Spleen (tissue), 11 donors: Measurements from ENCODE around the gene SORCS2. TPM values are rescaled to one million over a fixed set of nuclear protein-coding genes. Genes with fewer than 3 reads are reported as not detected.

Experiments
- DNase-seq: peaks from one replicate; pipeline ENCODE4 v3.0.0-alpha.2; 2020
- H3K27ac ChIP-seq, 8 donors: fragments of 200-600 bp; sonication (generic) in 7 of 8; 1 replicate in 4 of 8; 2 replicates in 4 of 8; pipeline versions ENCODE4 v1.5.0 to v1.8.0; 2016 to 2021; ENCODE audit warnings: inconsistent platforms in 4 of 8, mild to moderate bottlenecking in 4 of 8, moderate library complexity in 1 of 8
- H3K27me3 ChIP-seq, 7 donors: fragments of 200-600 bp; sonication (generic) in 6 of 7; replicated peaks in 1 of 7; 1 replicate in 4 of 7; 2 replicates in 3 of 7; pipeline versions ENCODE4 v1.5.0 to v1.8.0; 2016 to 2021; ENCODE audit warnings: inconsistent platforms in 3 of 7, mild to moderate bottlenecking in 1 of 7
- H3K36me3 ChIP-seq, 6 donors: fragments of 200-600 bp; sonication (generic) in 5 of 6; 1 replicate in 4 of 6; 2 replicates in 2 of 6; pipeline versions ENCODE4 v1.5.0 to v1.8.0; 2016 to 2021; ENCODE audit warnings: inconsistent platforms in 2 of 6
- H3K4me1 ChIP-seq, 6 donors: fragments of 200-600 bp; sonication (generic) in 5 of 6; 1 replicate in 3 of 6; 2 replicates in 3 of 6; pipeline versions ENCODE4 v1.5.0 to v1.8.0; 2016 to 2021; ENCODE audit warnings: inconsistent platforms in 3 of 6
- H3K4me3 ChIP-seq, 8 donors: fragments of 200-600 bp; sonication (generic) in 7 of 8; 1 replicate in 4 of 8; 2 replicates in 4 of 8; pipeline versions ENCODE4 v1.5.0 to v1.8.0; 2016 to 2021; ENCODE audit warnings: inconsistent platforms in 4 of 8, mild to moderate bottlenecking in 4 of 8, moderate library complexity in 2 of 8
- H3K9me3 ChIP-seq, 8 donors: fragments of 200-600 bp; sonication (generic) in 7 of 8; 1 replicate in 4 of 8; 2 replicates in 4 of 8; pipeline versions ENCODE4 v1.5.0 to v1.8.0; 2016 to 2021; ENCODE audit warnings: inconsistent platforms in 4 of 8
- CTCF ChIP-seq, 11 experiments: fragments of 200-600 bp in 7 of 11; fragments of 450-650 bp in 4 of 11; sonication (generic) in 4 of 11; IDR thresholded peaks in 8 of 11; conservative IDR thresholded peaks in 3 of 11; 1 replicate in 7 of 11; 2 replicates in 4 of 11; pipeline versions ENCODE4 v1.4.0 to v1.8.0; 2016 to 2021; ENCODE audit warnings: antibody characterized with exemption in 11 of 11, inconsistent platforms in 4 of 11, mild to moderate bottlenecking in 1 of 11
- POLR2A ChIP-seq, 3 donors: fragments of 450-650 bp; IDR thresholded peaks; one replicate each; pipeline ENCODE4 v1.5.1; 2017; ENCODE audit warnings: antibody characterized with exemption in 3 of 3, mild to moderate bottlenecking in 1 of 3
- POLR2AphosphoS5 ChIP-seq, 3 donors: sonication (generic); formaldehyde crosslinking; IDR thresholded peaks; one replicate each; pipeline ENCODE4 v1.5.1; 2017; ENCODE audit warnings: antibody characterized with exemption in 3 of 3
- WGBS, 5 donors: extraction: QIAGEN DNeasy Blood & Tissue Kit in 3 of 5; methylation state at CpG; one replicate each; pipeline versions ENCODE4 v1.1.5 to v1.1.7; 2013 to 2018; 5-methylcytosine and 5-hydroxymethylcytosine counted together
- intact Hi-C: fragments of 100-400 bp; cut with DNase I; formaldehyde crosslinking; loops from one replicate; pipeline ENCODE4 v1.15.0; 2023; ENCODE audit warnings: low total_unique reads
- polyA plus RNA-seq, 3 donors: library from polyadenylated mRNA; stranded (reverse); fragments of 200-250 nt; gene quantifications; one replicate each; pipeline ENCODE4 v1.2.1, GENCODE V29; 2013
- total RNA-seq, 7 donors: library from RNA; depleted of rRNA in 3 of 7; stranded (reverse); fragments of >200 nt in 3 of 7; fragmentation: NEBNext Ultra II Directional in 4 of 7; extraction: Animal tissue kit (Norgen Biotek cat#: 25700) in 4 of 7; gene quantifications; one replicate each; pipeline versions ENCODE4 v1.1.0 to v1.2.1, GENCODE V29; 2016 to 2021
- donor health status: healthy with polysubstance abuse.
- donor health status: DM: no; HTN: no; CAD: no; lungs with moderate emphysema.
- donor health status: DM: no; HTN: no; CAD: no.
- donor health status: Bipolar disorder and iron deficiency.
- donor health status: healthy.
- donor health status: DM: no; HTN: no; CAD: no.
- donor health status: DM: yes; HTN: yes; CAD: no.

The SORCS2 gene
- total and polyA plus RNA-seq, 10 donors = 0.33 to 1.6 (median 0.60) TPM

- WGBS, 5 donors = 81 to 88% (median 85%) methylated on average over 10 of the region's 10 CpGs
- intact Hi-C loops = no loop called here
- no peaks in the 10 kb centered on the region for H3K36me3 ChIP-seq
- no peak overlapping the region for H3K27ac ChIP-seq
- H3K27me3 ChIP-seq = peaks cover 0 to 60% (median 0%) of the 10 kb centered on the region in 7 donors
- DNase-seq = no peak
- H3K9me3 ChIP-seq = no peaks in the 10 kb centered on the region
- TF ChIP-seq POLR2AphosphoS5 (IDR thresholded peaks at IDR 0.05) (no peak), CTCF (IDR thresholded peaks at IDR 0.05 in 8 of 11, conservative IDR thresholded peaks at IDR 0.05 in 3 of 11) (no peak), POLR2A (IDR thresholded peaks at IDR 0.05) (no peak)
- peaks cover 0 to 25% (median 0%) of the 10 kb centered on the region in 6 donors for H3K4me1 ChIP-seq
- H3K4me3 ChIP-seq = no peak overlapping the region
Measured at GRCh38 chr4:7699825-7700224, 507.5 kb downstream of the SORCS2 start.

GRCh38 chr4:7700665-7701064, 508.3 kb downstream of the SORCS2 start:
- Histone ChIP-seq H3K36me3 (no peaks in the 10 kb centered on the region), H3K27me3 (peaks cover 0 to 60% (median 0%) of the 10 kb centered on the region in 7 donors), H3K9me3 (no peaks in the 10 kb centered on the region), H3K4me3 (no peak overlapping the region), H3K4me1 (peaks cover 0 to 25% (median 0%) of the 10 kb centered on the region in 6 donors), H3K27ac (no peak overlapping the region)
- DNase-seq = no peak
- TF ChIP-seq POLR2AphosphoS5 (IDR thresholded peaks at IDR 0.05) (no peak), CTCF (IDR thresholded peaks at IDR 0.05 in 8 of 11, conservative IDR thresholded peaks at IDR 0.05 in 3 of 11) (no peak), POLR2A (IDR thresholded peaks at IDR 0.05) (no peak)
- intact Hi-C loops = no loop called here
- WGBS, 5 donors = 64 to 68% (median 65%) methylated on average over 7 to 9 of the region's 9 CpGs

- DNase-seq = no peak
- no peaks in the 10 kb centered on the region for H3K36me3 ChIP-seq
- H3K27ac ChIP-seq = no peak overlapping the region
- H3K4me3 ChIP-seq = no peak overlapping the region
- intact Hi-C loops = no loop called here
- peaks cover 0 to 57% (median 0%) of the 10 kb centered on the region in 7 donors for H3K27me3 ChIP-seq
- WGBS, 5 donors = 67 to 82% (median 77%) methylated on average over 4 to 19 of the region's 19 CpGs
- no peaks in the 10 kb centered on the region for H3K9me3 ChIP-seq
- no peak for TF ChIP-seq POLR2A (IDR thresholded peaks at IDR 0.05)
- TF ChIP-seq CTCF (IDR thresholded peaks at IDR 0.05 in 8 of 11, conservative IDR thresholded peaks at IDR 0.05 in 3 of 11) = no peak
- TF ChIP-seq POLR2AphosphoS5 (IDR thresholded peaks at IDR 0.05) = no peak
- H3K4me1 ChIP-seq = peaks cover 0 to 25% (median 0%) of the 10 kb centered on the region in 6 donors
Measured at GRCh38 chr4:7701866-7702649, 509.7 kb downstream of the SORCS2 start.

GRCh38 chr4:7703688-7704087, 511.4 kb downstream of the SORCS2 start:
- Histone ChIP-seq H3K27me3 (peaks cover 0 to 46% (median 0%) of the 10 kb centered on the region in 7 donors), H3K4me3 (no peak overlapping the region), H3K27ac (no peak overlapping the region), H3K36me3 (no peaks in the 10 kb centered on the region), H3K4me1 (peaks cover 0 to 17% (median 0%) of the 10 kb centered on the region in 6 donors), H3K9me3 (no peaks in the 10 kb centered on the region)
- intact Hi-C loops = no loop called here
- no peak for DNase-seq
- 71 to 81% (median 79%) methylated on average over 8 of the region's 8 CpGs for WGBS, 5 donors
- TF ChIP-seq POLR2AphosphoS5 (IDR thresholded peaks at IDR 0.05) (no peak), CTCF (IDR thresholded peaks at IDR 0.05 in 8 of 11, conservative IDR thresholded peaks at IDR 0.05 in 3 of 11) (no peak), POLR2A (IDR thresholded peaks at IDR 0.05) (no peak)
